GM15510 (cell line): ENCODE data around the gene UBE2O.

ENCODE experiments used
- POLR2A ChIP-seq: IDR thresholded peaks from 3 replicates; pipeline ENCODE4 v1.6.1; 2011; ENCODE audit warnings: borderline replicate concordance; ENCODE audit not compliant: insufficient read length; ENCODE audit errors: extremely low read depth

UBE2O gene

DNA sequence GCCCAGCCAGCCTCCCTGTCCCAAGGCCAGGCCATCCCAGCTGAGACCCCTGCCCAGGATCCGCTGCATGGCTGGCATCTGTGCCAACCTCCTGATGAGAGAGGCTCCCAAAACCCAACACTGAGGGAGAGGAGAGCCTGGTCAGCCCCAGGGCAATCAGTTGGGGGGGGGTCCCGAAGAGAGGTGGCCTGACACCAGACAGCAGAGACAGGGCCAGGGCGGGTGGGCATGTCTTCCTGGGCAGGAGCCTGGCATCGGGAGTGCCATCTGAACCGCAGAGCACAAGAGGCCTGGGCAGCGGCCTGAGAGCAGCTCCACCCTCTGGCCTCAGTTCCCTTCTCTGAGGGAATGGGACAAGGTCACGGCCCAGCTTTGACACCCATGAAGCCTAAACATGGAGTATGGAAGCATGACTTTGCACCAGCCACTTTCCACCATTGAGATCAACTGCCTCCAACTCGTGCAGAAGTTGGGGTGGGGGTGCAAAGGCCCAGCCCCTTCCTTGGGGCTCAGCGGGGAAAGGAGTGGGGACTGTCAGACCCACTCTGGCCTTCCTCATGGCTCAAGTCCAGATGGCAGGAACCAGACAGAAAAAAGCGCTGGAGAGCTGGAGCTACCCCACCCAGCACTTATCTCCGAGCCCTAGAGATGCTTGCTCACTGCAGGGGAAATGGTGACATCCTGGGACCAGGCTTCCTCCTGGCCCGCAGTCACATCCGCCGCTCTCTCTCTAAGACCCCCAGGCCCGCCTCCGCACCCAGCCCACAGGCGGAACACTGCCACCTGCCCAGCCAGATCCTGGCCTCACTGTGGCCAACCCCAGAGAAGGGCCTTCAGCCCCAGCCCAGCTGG is 38.5 kb upstream of the UBE2O start:
- TF ChIP-seq POLR2A, result no peak

DNA sequence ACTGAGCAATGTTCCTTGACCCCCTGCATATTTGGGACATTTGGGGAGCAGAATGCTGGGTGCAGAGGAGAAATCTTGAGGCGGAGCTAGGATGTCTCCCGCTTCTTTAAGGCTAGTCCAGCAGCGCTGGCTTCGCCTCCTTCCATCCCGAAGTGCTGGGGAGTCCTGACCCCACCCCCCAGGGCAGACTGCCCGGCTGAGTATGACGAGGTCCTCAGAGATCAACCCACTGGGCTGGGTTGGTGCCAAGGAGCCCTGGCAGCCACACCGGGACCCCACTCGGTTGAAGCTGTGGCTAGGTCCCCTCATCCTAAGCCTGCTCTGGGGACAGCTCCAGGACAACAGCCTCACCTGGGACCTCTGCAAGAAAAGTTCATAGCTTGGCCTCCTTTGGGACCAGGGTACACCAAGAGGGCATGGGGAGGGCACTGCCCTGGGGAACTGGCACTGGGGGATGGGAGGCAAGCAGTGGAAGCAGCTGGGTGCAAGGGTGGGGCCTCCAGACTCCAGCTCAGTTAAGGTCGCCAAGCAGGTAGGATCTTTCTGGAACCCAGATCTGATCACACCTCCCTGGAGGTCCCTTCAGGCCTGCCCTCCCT is 37.3 kb upstream of the UBE2O start:
- TF ChIP-seq POLR2A, result no peak

DNA sequence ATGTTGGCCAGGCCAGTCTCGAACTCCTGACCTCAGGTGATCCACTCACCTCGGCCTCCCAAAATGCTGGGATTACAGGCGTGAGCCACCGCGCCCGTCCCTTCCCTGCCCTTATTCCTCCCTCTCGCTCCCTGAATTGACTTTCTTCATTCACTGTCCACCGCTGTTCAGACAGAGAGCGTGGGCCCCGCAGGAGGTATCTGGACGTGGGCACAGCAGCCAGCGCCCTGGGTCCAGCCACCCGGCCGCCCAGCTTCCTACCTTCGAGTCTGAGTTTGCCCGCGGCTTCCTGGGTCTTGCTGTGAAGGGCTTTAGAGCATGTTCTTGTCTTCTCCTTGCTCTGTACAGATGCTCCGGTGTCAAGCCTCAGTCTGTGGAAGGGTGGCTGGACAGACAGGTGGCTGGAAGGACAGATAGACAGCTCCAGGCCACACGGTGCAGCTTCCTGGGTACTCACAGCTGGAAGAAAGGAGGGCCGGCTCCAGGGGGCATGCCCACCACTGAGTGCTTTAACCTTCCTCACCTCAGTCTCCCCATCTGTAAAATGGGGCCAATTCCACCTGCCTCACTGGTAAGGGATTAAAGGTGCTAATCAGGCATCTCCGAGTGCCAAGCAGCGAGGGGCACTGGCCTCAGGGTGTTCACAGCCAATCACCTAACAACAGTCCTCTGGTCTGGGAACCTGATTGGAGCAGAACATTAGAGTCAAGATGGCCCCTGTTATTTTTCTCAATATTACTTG is 34.7 kb upstream of the UBE2O start:
- TF ChIP-seq POLR2A, result no peak

DNA sequence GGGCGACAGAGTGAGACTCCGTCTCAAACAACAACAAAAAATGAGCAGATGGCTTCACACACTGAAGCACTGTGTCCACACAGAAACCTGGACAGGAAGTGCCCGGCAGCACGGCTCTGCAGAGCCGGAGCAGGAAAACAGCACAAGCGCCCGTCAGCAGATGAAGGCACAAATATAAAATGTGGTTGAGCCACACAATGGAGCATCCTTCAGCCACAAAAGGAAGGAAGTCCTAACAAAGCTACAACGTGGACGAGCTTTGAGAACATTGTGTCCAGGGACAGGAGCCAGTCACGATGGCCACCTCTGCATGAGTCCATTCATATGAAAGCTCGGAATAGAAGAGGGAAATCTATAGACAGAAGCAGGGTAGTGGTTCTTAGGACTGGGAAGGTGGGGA is 32.6 kb upstream of the UBE2O start:
- no peak for TF ChIP-seq POLR2A

DNA sequence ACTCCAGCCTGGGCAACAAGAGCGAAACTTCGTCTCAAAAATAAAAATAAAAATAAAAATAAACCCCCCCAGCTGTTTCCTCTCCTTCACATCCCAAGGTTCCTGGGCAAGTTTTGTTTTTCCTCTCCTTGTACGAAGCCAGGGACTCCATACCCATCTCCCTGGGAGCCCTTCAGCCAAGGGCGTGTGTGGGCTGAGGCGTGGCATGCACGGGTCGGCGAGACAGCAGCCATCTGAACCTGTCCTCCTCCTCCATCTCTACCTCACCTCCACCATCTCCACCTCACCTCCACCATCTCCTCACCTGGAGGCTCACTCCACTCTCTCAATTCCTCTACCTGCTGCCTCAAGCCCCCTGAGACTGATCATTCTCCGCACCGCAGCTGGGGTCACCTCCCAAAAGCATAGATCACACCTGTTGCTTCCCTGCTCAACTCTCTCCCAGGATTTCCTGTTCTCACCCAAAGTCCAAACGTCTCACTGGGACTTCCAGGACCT is 31.3 kb upstream of the UBE2O start:
- TF ChIP-seq POLR2A, result no peak

- TF ChIP-seq POLR2A, result peak; percentile 43
Measured at GRCh38 chr17:76481071-76481655, 28.2 kb upstream of the UBE2O start.

GRCh38 chr17:76480632-76481031 is 27.7 kb upstream of the UBE2O start:
- no peak for TF ChIP-seq POLR2A

GRCh38 chr17:76479515-76480060 is 26.6 kb upstream of the UBE2O start:
- no peak for TF ChIP-seq POLR2A

GRCh38 chr17:76478730-76479514 is 26.0 kb upstream of the UBE2O start:
- no peak for TF ChIP-seq POLR2A

GRCh38 chr17:76478097-76478496 is 25.1 kb upstream of the UBE2O start:
- TF ChIP-seq POLR2A, result no peak

DNA sequence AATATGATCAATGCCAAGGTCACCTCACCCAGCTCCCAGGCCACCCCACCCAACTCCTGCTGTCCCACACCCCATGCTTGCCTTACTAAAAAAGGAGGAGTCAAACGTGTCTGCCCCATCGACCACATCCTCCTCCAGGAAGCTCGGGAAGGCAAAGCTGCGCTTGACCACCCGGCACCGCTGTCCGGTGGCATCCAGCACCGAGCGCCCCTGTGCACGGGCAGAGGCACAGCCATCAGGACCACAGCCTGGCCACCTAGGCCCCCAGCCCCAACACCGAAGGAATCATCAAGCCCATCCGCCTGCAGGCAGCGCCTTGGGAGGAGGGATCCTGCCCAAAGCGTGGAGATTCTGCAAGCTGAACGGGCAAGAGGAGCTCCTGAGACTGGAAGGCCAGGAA is 24.6 kb upstream of the UBE2O start:
- no peak for TF ChIP-seq POLR2A

GRCh38 chr17:76476736-76477135 is 23.8 kb upstream of the UBE2O start:
- TF ChIP-seq POLR2A, result no peak

DNA sequence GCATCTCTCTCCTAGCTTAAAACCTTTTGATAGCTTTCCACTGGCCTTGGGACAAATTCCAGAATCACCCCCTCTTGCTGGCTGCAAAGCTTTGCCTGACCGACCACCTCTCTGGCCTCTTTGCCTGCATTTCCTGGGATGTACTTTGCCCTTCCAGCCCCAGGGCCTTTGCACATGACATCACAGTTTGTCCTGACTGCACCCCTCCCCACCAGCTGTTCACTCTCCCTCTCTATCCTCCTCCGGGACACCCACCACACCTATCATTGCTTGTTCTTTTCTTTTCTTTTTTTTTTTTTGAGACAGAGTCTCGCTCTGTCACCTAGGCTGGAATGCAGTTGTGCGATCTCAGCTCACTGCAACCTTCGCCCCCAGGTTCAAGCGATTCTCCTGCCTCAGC is 22.4 kb upstream of the UBE2O start:
- no peak for TF ChIP-seq POLR2A

DNA sequence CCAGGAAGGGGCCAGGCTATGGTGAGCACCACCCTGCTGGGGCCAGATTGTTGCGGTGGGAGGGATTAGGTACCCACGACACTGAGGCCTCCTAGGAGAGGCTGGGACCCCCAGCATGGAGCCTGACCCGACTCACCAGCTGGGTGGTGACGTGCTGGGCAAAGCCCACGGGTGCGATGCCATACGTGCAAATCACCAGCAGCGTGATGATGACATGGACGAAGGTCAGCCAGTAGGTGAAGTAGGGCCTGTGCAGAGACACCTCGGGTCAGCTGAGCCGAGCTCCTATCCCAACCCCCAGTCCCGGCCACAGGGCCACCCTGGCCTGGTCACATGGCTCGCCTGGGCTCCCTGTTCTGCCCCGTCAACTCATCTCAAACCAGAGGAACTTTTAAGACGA is 21.9 kb upstream of the UBE2O start:
- TF ChIP-seq POLR2A, result no peak
